ENCODE data around the gene SGCA. TPM values are rescaled to one million over a fixed set of nuclear protein-coding genes. Genes with fewer than 3 reads are reported as not detected.

SGCA gene
- polyA plus RNA-seq, 3 donors = 0.47 to 1.6 (median 0.98) TPM

DNA sequence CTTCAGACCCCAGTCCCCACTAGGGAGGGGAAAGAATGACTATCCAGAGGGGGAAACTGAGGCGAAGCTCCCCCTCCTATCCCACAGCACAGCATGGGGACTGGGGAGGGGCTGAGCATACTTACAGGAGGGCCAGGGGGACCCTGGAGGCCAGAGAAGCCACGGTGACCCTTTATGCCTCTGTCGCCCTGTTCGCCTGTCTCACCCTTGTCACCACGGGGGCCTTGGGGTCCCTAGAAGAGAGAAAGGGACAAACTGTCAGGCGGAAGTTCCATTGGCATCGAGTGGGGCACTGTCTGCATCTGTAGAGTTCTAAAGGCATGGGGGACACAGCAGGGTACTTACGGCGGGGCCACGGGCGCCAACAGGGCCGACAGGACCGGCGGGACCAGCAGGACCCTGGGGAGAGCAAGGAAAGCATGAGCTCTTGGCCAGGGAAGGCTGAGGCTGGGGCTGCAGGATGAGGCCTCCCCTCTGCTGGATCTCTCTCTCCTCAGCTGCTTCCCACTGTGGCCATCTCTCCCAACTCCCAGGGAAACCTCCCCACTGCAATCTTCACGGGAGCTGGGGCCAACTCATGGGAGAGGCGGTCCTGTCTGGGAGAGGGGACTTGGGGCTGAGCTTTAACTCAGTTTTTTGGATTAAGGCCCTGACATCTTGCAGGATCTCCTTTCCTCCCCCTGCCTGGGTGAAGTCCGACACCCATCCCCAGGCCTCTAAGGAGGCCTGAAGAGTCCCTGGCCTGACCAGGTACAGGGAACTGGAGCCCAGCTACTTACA, 22.1 kb downstream of the SGCA start:
- DNase-seq (ENCODE audit: extremely low read depth in 1 of 11, low read depth in 9 of 11, low spot score in 4 of 11) = no peak

DNA sequence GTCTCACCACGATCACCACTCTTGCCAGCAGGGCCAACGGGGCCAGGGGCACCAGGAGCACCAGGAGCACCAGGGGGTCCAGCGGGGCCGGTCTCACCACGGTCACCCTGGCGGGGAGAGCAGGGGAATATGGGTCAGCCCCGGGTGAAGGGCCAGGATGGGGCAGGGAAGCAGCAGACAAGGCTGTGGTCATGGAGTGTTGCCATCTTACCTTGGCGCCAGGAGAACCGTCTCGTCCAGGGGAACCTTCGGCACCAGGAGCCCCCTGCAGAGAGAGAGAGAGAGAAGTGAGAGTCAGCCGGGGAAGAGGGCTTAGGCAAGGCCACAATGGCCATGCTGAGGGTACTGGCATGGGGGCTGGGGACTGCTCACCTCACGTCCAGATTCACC, 22.7 kb downstream of the SGCA start:
- DNase-seq (ENCODE audit: extremely low read depth in 1 of 11, low read depth in 9 of 11, low spot score in 4 of 11) = no peak

DNA sequence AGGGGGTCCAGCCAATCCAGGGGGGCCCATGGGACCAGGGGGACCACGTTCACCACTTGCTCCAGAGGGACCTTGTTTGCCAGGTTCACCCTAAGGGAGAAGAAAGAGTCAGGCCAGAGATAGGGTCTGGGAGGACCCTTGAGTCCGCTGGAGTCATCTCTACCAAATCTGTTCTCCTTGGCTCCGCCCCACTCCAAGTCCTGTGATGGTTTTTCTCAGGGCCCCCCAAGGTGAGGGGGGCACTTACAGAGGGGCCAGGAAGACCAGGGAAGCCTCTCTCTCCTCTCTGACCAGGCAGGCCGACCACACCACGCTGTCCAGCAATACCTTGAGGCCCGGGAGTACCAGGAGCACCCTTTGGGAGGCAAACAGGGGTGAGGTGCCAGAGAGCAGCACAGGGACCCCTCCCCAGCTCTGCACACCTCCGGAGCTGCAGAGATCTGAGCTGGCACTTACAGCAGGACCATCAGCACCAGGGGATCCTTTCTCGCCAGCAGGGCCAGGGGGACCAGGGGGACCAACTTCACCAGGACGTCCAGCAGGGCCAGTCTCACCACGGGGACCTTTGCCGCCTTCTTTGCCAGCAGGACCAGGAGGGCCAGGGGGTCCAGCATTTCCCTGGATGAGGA, 23.2 kb downstream of the SGCA start:
- no peak for DNase-seq (ENCODE audit: extremely low read depth in 1 of 11, low read depth in 9 of 11, low spot score in 4 of 11)

DNA sequence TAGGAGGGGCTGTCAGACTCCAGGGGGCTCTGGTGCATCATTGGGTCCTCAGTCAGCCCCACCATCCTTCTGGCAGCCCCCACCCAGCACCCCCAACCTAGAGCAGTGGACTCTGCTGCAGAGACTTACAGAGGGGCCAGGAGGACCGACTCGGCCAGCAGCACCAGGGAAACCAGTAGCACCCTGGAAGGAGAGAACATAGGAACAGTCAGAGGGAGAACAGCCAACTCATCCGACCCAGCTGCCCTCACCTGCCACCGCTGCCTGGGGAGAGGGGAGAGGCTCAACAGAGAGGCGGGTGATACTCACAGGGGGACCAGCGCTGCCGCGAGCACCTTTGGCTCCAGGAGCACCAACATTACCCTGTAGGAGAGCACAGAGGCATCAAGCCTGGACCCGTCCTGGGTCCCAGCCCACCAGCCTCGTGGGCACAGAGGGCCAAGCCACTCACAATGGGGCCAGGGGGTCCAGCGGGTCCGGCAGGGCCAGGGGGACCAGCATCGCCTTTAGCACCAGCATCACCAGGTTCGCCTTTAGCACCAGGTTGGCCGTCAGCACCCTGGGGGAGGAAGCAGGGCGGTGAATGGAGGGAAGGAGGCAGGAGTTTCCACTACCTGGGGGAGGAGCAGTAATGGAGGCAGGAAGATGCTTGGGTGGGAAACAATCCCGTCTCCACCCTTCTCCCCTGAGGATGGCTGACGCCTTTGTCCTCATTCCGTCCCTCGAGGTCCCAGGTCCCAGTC, 23.9 kb downstream of the SGCA start:
- DNase-seq (ENCODE audit: extremely low read depth in 1 of 11, low read depth in 9 of 11, low spot score in 4 of 11) = no peak

DNA sequence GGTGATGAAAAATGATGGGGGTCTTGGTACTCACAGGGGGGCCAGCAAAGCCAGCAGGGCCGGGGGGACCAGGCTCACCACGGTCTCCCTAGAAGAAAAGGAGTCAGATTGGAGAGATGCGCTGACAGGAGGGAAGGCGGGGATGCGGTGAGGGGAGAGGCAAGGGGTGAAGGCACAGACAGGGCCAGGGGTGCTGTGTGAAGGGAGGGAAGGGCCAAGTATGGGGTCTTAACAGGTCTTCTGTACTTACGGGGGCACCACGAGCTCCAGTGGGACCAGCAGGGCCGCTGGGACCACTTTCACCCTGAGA, 24.4 kb downstream of the SGCA start:
- no peak for DNase-seq (ENCODE audit: extremely low read depth in 1 of 11, low read depth in 9 of 11, low spot score in 4 of 11)

DNA sequence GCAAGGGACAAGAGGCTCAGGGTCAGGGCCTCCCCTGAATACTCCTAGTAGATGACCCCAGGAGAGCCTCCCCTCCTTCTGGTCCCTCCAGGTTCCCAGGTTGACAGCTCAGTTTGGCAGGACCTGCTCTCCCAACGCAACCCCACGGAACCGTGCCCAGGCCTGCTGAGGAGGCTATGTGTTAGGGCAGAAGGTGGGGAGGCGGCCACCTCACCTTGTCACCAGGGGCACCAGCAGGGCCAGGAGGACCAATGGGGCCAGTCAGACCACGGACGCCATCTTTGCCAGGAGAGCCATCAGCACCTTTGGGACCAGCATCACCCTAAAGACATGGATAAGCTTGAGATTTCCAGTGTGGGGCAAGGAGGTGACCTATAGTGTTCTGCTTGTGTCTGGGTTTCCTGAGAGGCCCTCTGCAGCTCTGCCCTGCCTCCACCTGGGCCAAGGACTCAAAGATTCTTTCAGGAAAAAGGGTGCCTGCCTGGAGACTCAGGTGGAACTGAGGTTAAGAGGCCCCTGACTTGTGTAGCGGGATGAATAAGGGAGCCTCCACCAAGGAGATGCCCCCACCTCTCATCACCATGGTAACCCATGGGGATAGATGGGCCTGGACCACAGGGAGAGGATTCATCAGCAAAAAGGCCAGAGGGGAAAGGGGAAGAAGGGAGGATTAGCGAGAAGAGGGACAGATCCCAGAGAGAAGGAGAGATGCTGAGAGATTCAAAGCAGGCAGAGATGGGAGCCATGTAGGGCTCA, 25.0 kb downstream of the SGCA start:
- no peak for DNase-seq (ENCODE audit: extremely low read depth in 1 of 11, low read depth in 9 of 11, low spot score in 4 of 11)

DNA sequence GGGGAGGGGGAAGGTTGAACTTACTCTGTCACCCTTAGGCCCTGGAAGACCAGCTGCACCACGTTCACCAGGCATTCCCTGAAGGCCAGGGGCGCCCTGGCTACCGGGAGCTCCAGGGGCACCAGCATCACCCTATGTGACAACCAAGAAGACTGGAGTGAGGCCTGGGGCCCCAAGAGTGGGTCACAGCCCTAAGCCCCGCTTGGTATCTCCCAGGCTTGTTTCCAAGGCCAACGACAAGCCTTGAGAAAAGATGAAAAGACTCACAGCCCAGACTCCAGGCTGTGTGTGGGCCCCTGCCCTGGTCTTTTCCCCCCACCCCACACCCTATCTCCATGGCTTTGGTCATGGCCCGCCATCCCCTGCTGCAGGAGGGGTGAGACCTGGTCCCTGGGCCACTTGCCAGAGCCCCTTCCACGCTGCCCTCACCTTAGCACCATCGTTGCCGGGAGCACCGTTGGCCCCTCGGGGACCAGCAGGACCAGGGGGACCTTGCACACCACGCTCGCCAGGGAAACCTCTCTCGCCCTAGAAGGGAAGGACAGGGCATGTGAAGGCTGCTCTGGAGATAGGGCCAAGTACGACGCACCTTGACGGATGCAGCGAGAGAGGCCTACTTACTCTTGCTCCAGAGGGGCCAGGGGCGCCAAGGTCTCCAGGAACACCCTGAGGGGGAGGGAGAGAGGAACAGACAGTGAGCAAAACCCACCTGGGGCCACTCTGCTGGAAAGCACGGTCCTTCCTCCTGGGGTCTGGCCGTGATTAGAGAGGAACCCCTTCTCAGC, 25.7 kb downstream of the SGCA start:
- no peak for DNase-seq (ENCODE audit: extremely low read depth in 1 of 11, low read depth in 9 of 11, low spot score in 4 of 11)

DNA sequence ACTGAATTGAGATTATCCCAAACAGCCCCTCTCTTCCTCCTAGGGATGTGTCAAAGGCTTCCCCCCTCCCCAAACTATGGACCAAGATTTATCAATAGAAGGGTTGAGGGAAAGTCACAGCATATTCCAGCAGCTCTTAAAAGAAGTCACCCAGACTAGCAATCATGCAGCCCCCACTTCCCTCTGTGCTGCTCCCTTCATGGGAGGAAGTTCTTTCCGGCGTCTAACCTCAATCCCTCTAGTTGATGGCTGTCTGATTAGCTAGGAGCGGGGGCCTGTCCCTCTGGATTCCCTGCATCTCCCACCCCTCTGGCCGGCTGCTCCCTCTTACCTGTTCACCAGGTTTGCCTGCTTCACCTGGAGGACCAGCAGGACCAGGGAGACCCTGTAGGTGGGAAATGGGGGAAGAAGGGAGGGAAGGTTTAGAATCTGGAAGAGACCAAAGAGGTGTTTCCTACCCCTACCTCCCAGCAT, 26.4 kb downstream of the SGCA start:
- no peak for DNase-seq (ENCODE audit: extremely low read depth in 1 of 11, low read depth in 9 of 11, low spot score in 4 of 11)

DNA sequence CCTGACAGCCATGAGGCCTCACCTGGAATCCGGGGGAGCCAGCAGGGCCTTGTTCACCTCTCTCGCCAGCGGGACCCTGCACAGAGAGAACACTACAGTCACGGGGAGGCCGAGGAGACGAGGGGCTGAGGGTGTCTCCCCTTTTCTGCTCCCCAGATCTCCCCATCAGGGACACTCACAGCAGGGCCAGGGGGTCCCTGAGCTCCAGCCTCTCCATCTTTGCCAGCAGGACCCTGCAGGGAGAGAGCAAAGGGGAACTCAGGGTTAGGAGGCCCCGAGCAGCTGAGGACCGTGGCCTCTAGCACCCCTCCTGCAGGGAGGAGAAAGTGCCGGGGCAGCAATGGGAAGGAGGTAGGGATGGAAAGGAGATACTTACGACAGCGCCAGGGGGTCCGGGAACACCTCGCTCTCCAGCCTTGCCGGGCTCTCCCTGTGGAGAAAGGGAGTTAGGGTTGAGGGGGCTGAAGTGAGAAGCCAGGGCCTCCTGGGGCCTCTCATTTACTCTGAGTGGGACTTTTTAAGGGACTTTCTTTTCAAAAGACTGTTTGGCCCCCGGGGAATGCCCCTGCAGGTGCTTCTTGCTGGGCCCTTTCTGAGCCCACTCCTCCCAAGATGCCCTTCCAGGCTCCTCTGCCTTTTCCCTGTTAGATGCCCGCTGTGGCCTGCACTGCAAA, 26.9 kb downstream of the SGCA start:
- no peak for DNase-seq (ENCODE audit: extremely low read depth in 1 of 11, low read depth in 9 of 11, low spot score in 4 of 11)

DNA sequence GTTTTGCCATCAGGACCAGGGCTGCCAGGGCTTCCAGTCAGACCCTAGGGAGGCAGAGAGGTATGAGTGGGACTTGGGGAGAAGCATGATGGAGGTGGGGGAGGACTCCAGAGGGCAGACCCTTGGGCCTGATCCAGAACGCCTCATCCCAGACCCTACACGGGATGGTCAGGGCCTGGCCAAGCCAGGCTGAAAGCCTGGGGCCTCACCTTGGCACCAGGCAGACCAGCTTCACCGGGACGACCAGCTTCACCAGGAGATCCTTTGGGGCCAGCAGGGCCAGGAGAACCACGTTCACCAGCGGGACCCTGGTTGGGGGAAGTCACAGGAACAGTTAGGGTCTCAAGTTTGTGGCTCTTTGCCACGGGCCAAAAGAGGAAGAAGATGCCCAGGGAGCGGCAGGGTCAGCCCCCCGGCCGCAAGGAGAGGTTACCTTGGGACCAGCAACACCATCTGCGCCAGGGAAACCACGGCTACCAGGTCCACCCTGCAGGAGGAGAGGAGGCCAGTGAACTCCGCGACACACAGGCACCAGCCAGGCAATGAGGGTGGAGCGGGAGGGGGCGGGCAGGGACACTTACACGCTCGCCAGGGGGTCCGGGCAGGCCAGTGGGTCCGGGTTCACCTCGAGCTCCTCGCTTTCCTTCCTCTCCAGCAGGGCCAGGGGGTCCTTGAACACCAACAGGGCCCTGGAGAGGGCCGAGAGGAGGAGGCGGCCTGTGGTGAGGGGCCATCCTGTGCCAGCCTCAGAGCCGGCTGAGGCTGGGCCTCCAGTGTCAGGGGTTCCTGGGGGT, 28.5 kb downstream of the SGCA start:
- DNase-seq (ENCODE audit: extremely low read depth in 1 of 11, low read depth in 9 of 11, low spot score in 4 of 11) = no peak

DNA sequence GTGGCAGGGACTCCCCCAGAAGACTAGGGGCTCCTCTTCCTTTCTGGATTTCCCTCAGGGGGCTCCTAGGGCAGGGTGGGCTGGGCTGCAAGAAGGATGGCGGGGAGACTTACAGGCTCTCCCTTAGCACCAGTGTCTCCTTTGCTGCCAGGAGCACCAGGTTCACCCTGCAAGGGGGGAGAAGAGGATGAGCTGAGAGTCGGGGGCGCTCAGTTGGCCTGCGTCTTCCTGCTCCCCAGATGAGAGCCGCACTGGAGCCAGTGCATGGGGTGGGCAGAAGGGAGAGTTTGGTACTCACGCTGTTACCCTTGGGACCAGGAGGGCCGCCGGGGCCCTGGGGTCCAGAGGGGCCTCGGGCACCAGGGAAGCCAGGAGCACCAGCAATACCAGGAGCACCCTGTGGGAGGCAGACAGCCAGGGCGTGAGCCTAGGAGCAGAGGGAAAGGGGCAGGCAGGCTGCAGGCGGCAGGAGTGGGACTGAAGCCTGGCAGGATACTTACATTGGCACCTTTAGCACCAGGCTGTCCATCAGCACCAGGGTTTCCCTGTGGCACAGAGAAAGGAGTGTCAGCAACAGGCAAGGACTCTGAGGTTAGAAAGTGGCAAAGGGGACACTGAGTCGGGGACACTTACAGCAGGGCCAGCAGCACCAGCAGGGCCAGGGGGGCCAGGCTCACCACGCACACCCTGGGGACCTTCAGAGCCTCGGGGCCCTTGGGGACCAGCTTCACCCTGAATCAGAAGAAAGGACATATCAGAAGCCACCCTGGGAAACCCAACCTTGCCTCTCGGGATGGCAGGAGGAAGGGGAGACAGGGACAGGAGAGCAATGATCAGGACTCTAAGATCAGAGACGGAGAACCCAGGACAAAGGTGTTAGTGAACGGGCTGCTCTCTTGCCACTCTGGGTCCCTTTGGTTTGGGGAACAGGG, 29.4 kb downstream of the SGCA start:
- DNase-seq (ENCODE audit: extremely low read depth in 1 of 11, low read depth in 9 of 11, low spot score in 4 of 11) = no peak

DNA sequence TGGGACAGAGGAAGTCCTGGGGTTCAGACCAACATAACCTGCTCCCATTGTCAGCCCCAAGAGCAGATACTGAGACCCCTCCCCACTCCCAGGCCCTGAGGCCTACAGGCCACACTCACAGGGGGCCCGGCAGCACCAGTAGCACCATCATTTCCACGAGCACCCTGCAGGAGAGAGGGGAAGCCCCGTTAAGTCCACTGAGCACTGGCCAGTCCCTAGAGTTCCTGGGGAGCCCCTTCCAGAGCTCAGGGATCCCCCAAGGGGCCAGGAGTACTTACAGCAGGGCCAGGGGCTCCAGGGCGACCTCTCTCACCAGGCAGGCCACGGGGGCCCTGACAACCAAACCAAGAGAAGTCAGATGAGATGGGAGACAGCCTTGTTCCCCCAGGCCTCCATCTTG, 30.2 kb downstream of the SGCA start:
- no peak for DNase-seq (ENCODE audit: extremely low read depth in 1 of 11, low read depth in 9 of 11, low spot score in 4 of 11)

DNA sequence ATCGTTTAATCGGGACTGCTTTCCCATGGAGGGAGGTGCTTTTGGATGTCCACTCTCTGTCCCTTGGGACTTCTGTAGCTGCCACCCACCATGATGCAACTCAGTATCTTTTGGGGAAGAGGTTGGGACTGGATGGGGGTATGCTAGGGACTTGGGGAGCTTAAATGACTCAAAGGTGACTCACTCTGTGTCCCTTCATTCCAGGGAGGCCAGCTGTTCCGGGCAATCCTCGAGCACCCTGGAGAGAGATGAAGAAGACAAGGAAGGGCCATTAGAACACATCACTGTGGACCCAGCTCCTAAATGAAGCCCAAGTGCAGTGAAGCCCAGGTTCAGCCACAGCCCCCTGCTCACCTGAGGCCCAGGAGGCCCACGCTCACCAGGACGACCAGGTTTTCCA, 31.0 kb downstream of the SGCA start:
- DNase-seq (ENCODE audit: extremely low read depth in 1 of 11, low read depth in 9 of 11, low spot score in 4 of 11) = no peak

DNA sequence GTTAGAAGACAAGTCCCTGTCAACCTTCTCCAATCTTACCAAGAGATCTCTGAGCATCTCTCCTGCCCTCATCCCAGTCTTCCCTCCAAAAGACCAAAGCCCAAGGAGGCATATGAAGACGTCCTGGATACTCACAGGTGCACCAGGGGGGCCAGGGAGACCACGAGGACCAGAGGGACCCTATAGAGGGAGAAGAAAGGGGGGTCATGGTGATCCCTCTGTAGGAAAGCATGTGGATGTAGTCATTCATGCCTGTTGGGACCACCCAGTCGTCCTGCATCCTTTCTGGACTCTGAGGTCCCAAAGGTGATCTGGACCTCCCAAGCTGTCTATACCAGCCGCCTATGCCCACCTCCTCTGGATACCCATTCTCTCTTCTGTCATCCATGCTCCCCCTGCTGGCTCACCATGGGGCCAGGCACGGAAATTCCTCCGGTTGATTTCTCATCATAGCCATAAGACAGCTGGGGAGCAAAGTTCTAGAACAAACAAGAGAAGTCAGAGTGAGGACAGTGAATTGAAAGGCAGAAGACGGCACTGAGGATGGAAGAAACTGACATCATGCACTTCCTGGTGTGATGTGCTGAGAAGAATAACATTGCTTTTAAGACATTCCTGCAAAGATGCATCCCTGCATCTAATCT, 32.3 kb downstream of the SGCA start:
- no peak for DNase-seq (ENCODE audit: extremely low read depth in 1 of 11, low read depth in 9 of 11, low spot score in 4 of 11)

DNA sequence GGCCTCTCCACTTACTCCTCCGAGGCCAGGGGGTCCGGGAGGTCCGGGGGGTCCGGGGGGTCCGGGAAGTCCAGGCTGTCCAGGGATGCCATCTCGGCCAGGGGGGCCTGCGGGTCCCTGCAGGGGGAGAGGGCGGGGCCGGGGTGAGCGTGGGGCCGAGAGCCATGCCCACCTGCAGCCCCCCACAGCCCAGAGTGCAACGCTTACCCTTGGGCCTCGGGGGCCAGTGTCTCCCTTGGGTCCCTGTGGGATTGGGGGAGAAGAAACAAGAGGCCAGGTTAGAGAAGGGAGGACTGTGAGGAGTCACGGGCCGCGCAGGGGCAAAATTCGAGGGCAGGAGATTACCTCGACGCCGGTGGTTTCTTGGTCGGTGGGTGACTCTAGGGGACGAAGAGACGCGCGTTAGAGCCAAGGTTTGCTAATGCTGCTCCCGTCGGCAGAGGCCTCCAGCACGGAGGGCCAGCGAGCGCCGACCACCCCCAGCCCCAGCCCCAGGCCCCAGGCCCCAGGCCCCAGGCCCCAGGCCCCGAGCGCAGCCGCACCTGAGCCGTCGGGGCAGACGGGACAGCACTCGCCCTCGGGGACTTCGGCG, 33.5 kb downstream of the SGCA start:
- DNase-seq (ENCODE audit: extremely low read depth in 1 of 11, low read depth in 9 of 11, low spot score in 4 of 11) = no peak
